GM19099 (cell line): ENCODE measurements around the gene SCP2.

Experiments
- POLR2A ChIP-seq: IDR thresholded peaks from 3 replicates; pipeline ENCODE4 v1.6.1; 2011; ENCODE audit warnings: low read depth; ENCODE audit not compliant: insufficient read length; ENCODE audit errors: extremely low read depth

The SCP2 gene

GRCh38 chr1:53043271-53043670, 116.2 kb downstream of the SCP2 start:
- no peak for TF ChIP-seq POLR2A

- TF ChIP-seq POLR2A: no peak
These were observed 117.8 kb downstream of the SCP2 start for GRCh38 chr1:53044926-53045325.

GRCh38 chr1:53046930-53047329, 119.9 kb downstream of the SCP2 start:
- TF ChIP-seq POLR2A: no peak

GRCh38 chr1:53047737-53048736, 121.0 kb downstream of the SCP2 start:
- TF ChIP-seq POLR2A: no peak

- TF ChIP-seq POLR2A: no peak
These were observed 122.0 kb downstream of the SCP2 start for GRCh38 chr1:53048960-53049573.

GRCh38 chr1:53049574-53049967, 122.5 kb downstream of the SCP2 start:
- TF ChIP-seq POLR2A: no peak

- no peak for TF ChIP-seq POLR2A
These were observed 123.2 kb downstream of the SCP2 start for GRCh38 chr1:53050310-53050709.

- no peak for TF ChIP-seq POLR2A
These were observed 124.6 kb downstream of the SCP2 start for GRCh38 chr1:53051676-53052075.

GRCh38 chr1:53057127-53057526, 130.1 kb downstream of the SCP2 start:
- no peak for TF ChIP-seq POLR2A

GRCh38 chr1:53060579-53060978, 133.5 kb downstream of the SCP2 start:
- no peak for TF ChIP-seq POLR2A

- no peak for TF ChIP-seq POLR2A
These were observed 134.2 kb downstream of the SCP2 start for GRCh38 chr1:53061123-53061858.

GRCh38 chr1:53061859-53062707, 135.0 kb downstream of the SCP2 start, which contains the start of gene PODN:
PODN (plus strand) TSS chr1:53062213; CDS start chr1:53069856, 7,643 bp downstream.
- TF ChIP-seq POLR2A: no peak

GRCh38 chr1:53062708-53063591, 135.9 kb downstream of the SCP2 start:
- TF ChIP-seq POLR2A: no peak
